Right lobe of liver (tissue), 4 donors: ENCODE measurements around the gene UBE2B.

ENCODE experiments used
- CTCF ChIP-seq, 4 donors: fragments of 200-600 bp in 3 of 4; fragments of 450-650 bp in 1 of 4; IDR thresholded peaks; one replicate each; pipeline versions ENCODE4 v1.5.1 to v1.8.0; 2016 to 2022; ENCODE audit warnings: antibody characterized with exemption in 4 of 4, mild to moderate bottlenecking in 2 of 4
- POLR2A ChIP-seq: fragments of 450-650 bp; IDR thresholded peaks from one replicate; pipeline ENCODE4 v1.6.1; 2017; ENCODE audit warnings: antibody characterized with exemption, mild to moderate bottlenecking
- donor health status: DM: no; HTN: no; CAD: no.
- donor health status: DM: no; HTN: no; CAD: no.
- donor health status: DM: no; HTN: yes; CAD: no.

GRCh38 chr5:134440201-134440755 is 68.9 kb downstream of the UBE2B start:
- TF ChIP-seq CTCF (IDR thresholded peaks at IDR 0.05) = no peak
- no peak for TF ChIP-seq POLR2A
